Erythroblast (primary cell): Measurements from ENCODE around the gene RNF224.

ENCODE experiments used
- DNase-seq, 2 experiments: peaks; one replicate each; lab custom pipeline; 2025; lab: John Stamatoyannopoulos, UW
- GATA1 ChIP-seq: IDR thresholded peaks from 2 replicates; pipeline ENCODE4 v1.6.1; 2011; ENCODE audit warnings: low read depth, mild to moderate bottlenecking, control low read depth, low read length, moderate library complexity
- POLR2A ChIP-seq: IDR thresholded peaks from 2 replicates; pipeline ENCODE4 v1.6.1; 2011; ENCODE audit warnings: mild to moderate bottlenecking, low read length

RNF224 gene

GRCh38 chr9:137222190-137223077 is 4.9 kb upstream of the RNF224 start, which contains the start of gene RNF208:
RNF208 (minus strand) TSS chr9:137222240; CDS start chr9:137221212, 1,028 bp downstream.
- DNase-seq: peak in 1 of 2 experiments; percentile 53

GRCh38 chr9:137223078-137223970 is 4.0 kb upstream of the RNF224 start:
- TF ChIP-seq GATA1 (no peak), POLR2A (peak; percentile 82)
- DNase-seq: peak; percentile 99

More at GRCh38 chr9:137222190-137223077, 4.9 kb upstream of the RNF224 start, which contains the start of gene RNF208:
- TF ChIP-seq POLR2A (no peak), GATA1 (no peak)

- TF ChIP-seq POLR2A (no peak), GATA1 (no peak)
- DNase-seq: no peak
These were observed 2.2 kb upstream of the RNF224 start, which contains the start of gene CYSRT1 for GRCh38 chr9:137224830-137225694. CYSRT1 (plus strand) TSS chr9:137225174; CDS start chr9:137225622, 448 bp downstream.

GRCh38 chr9:137225699-137226331 is 1.5 kb upstream of the RNF224 start:
- no peak for TF ChIP-seq POLR2A
- TF ChIP-seq GATA1: no peak
- DNase-seq: no peak

- no peak for DNase-seq
- no peak for TF ChIP-seq GATA1
- TF ChIP-seq POLR2A: no peak
These were observed 806 bp upstream of the RNF224 start for GRCh38 chr9:137226338-137227053.

GRCh38 chr9:137227853-137228505 is 677 bp downstream of the RNF224 start:
- no peak for DNase-seq
- no peak for TF ChIP-seq POLR2A
- no peak for TF ChIP-seq GATA1

- no peak for DNase-seq
- TF ChIP-seq POLR2A (no peak), GATA1 (no peak)
These were observed 1.2 kb downstream of the RNF224 start for GRCh38 chr9:137228506-137228967.

GRCh38 chr9:137228968-137229896 is 1.9 kb downstream of the RNF224 start:
- no peak for TF ChIP-seq GATA1
- no peak for TF ChIP-seq POLR2A
- DNase-seq: no peak

GRCh38 chr9:137229903-137230704 is 2.8 kb downstream of the RNF224 start:
- TF ChIP-seq GATA1 (no peak), POLR2A (no peak)
- DNase-seq: no peak
